Neural cell (in vitro differentiated cells): ENCODE data around the gene TSPEAR.

Experiments used
- EP300 ChIP-seq: fragments of 450-650 bp; conservative IDR thresholded peaks from 2 replicates; pipeline ENCODE4 v1.6.1; 2014; ENCODE audit warnings: antibody characterized with exemption, mild to moderate bottlenecking, moderate library complexity; ENCODE audit not compliant: poor library complexity, severe bottlenecking
- EZH2 ChIP-seq: fragments of 200-600, 300-800 bp; shearing (Covaris generic), sonication (generic); IDR thresholded peaks from 2 replicates; pipeline ENCODE4 v1.6.1; 2014; ENCODE audit warnings: antibody characterized with exemption, low read length, borderline replicate concordance, mild to moderate bottlenecking; ENCODE audit not compliant: insufficient read depth, poor library complexity, severe bottlenecking
- POLR2AphosphoS5 ChIP-seq: IDR thresholded peaks from 2 replicates; pipeline ENCODE4 v1.6.1; 2012
- TAF1 ChIP-seq: IDR thresholded peaks from 2 replicates; pipeline ENCODE4 v1.6.1; 2012; ENCODE audit warnings: low read depth
- TF ChIP-seq, protein P1 (sequence below): fragments of 450-650 bp; IDR thresholded peaks from 2 replicates; pipeline ENCODE4 v1.5.1; 2014; ENCODE audit warnings: antibody characterized with exemption, mild to moderate bottlenecking, moderate library complexity; ENCODE audit not compliant: poor library complexity, severe bottlenecking
- TF ChIP-seq, protein P2 (sequence below): IDR thresholded peaks from 2 replicates; pipeline ENCODE4 v1.6.1; 2012; ENCODE audit warnings: borderline replicate concordance

DNA sequence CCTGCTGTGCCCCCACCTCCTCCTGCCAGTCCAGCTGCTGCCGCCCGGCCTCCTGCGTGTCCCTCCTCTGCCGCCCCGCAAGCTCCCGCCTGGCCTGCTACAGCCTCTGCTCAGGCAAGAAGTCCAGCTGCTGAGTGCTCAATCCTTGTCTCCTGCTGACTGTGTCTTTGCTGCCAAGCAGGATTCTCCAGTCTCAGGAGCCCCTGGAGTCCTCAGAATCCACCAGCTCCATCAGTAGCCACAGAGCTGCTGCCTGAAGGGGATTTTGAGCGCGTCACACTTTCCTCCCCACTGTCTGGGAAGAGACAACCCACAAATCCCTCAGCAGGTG is 64.2 kb downstream of the TSPEAR start:
- TF ChIP-seq POLR2AphosphoS5 (no peak), EZH2 (no peak), TAF1 (no peak), EP300 (no peak)
- TF ChIP-seq, protein P1, sequence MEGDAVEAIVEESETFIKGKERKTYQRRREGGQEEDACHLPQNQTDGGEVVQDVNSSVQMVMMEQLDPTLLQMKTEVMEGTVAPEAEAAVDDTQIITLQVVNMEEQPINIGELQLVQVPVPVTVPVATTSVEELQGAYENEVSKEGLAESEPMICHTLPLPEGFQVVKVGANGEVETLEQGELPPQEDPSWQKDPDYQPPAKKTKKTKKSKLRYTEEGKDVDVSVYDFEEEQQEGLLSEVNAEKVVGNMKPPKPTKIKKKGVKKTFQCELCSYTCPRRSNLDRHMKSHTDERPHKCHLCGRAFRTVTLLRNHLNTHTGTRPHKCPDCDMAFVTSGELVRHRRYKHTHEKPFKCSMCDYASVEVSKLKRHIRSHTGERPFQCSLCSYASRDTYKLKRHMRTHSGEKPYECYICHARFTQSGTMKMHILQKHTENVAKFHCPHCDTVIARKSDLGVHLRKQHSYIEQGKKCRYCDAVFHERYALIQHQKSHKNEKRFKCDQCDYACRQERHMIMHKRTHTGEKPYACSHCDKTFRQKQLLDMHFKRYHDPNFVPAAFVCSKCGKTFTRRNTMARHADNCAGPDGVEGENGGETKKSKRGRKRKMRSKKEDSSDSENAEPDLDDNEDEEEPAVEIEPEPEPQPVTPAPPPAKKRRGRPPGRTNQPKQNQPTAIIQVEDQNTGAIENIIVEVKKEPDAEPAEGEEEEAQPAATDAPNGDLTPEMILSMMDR, result no peak
- TF ChIP-seq, protein P2, sequence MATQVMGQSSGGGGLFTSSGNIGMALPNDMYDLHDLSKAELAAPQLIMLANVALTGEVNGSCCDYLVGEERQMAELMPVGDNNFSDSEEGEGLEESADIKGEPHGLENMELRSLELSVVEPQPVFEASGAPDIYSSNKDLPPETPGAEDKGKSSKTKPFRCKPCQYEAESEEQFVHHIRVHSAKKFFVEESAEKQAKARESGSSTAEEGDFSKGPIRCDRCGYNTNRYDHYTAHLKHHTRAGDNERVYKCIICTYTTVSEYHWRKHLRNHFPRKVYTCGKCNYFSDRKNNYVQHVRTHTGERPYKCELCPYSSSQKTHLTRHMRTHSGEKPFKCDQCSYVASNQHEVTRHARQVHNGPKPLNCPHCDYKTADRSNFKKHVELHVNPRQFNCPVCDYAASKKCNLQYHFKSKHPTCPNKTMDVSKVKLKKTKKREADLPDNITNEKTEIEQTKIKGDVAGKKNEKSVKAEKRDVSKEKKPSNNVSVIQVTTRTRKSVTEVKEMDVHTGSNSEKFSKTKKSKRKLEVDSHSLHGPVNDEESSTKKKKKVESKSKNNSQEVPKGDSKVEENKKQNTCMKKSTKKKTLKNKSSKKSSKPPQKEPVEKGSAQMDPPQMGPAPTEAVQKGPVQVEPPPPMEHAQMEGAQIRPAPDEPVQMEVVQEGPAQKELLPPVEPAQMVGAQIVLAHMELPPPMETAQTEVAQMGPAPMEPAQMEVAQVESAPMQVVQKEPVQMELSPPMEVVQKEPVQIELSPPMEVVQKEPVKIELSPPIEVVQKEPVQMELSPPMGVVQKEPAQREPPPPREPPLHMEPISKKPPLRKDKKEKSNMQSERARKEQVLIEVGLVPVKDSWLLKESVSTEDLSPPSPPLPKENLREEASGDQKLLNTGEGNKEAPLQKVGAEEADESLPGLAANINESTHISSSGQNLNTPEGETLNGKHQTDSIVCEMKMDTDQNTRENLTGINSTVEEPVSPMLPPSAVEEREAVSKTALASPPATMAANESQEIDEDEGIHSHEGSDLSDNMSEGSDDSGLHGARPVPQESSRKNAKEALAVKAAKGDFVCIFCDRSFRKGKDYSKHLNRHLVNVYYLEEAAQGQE, result no peak
